Coronary artery (tissue), 2 donors: ENCODE data around the gene SIM1.

ENCODE experiments used
- DNase-seq: peaks from one replicate; pipeline ENCODE4 v3.0.0-alpha.2; 2017; ENCODE audit warnings: low spot score
- H3K27ac ChIP-seq, 2 donors: fragments of 200-600 bp; sonication (generic); one replicate each; pipeline ENCODE4 v1.5.1; 2016 to 2019
- H3K4me3 ChIP-seq: fragments of 200-600 bp; sonication (generic); 2 replicates; pipeline ENCODE4 v1.5.1; 2016; ENCODE audit warnings: mild to moderate bottlenecking, moderate library complexity
- TF ChIP-seq, protein P1 (sequence below): fragments of 200-600 bp; sonication (generic); IDR thresholded peaks from one replicate; pipeline ENCODE4 v1.5.1; 2019; ENCODE audit warnings: antibody characterized with exemption

SIM1 gene

DNA sequence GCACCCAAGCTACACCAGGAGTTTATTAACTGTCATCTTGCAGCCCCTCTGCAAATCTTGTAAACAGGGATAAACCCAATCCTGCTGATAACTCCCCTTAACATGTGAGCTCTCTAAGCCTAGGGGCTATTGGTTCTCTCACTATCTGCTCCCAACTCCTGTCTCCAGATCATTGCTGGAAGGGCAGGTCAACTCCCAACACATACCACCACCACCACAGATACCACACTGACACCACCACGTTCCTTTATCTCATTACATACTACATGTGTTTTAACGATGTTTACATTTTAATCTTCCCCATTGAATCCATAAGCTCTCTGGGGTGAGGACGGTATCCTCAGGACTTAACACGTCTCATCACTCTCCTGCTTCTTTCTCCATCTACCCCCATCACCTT is 51.8 kb downstream of the SIM1 start:
- TF ChIP-seq, protein P1, sequence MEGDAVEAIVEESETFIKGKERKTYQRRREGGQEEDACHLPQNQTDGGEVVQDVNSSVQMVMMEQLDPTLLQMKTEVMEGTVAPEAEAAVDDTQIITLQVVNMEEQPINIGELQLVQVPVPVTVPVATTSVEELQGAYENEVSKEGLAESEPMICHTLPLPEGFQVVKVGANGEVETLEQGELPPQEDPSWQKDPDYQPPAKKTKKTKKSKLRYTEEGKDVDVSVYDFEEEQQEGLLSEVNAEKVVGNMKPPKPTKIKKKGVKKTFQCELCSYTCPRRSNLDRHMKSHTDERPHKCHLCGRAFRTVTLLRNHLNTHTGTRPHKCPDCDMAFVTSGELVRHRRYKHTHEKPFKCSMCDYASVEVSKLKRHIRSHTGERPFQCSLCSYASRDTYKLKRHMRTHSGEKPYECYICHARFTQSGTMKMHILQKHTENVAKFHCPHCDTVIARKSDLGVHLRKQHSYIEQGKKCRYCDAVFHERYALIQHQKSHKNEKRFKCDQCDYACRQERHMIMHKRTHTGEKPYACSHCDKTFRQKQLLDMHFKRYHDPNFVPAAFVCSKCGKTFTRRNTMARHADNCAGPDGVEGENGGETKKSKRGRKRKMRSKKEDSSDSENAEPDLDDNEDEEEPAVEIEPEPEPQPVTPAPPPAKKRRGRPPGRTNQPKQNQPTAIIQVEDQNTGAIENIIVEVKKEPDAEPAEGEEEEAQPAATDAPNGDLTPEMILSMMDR, result no peak
- H3K27ac ChIP-seq, result no peak overlapping the region
- no peak for DNase-seq

DNA sequence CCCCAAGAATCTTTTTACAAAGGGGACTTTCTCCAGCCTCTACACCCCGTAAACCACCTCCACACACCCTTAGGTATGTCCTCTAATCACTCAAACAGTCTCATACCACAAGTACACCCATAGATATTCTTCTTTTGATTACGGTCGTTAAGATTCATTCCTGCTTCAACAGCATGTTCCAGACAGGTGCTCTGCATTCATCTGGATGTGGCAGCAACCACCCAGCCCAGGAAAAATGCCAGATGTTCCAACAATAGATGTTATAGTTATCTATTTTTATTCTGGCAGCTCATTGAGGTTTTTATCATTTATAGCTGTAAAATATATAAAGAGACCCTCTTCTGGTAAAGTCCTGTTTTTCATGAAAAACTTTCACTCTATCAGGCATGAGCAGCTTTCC is 60.7 kb downstream of the SIM1 start:
- H3K27ac ChIP-seq, result no peak overlapping the region
- DNase-seq, result no peak
- TF ChIP-seq, protein P1, result no peak
- no peak overlapping the region for H3K4me3 ChIP-seq

More for the DNA sequence above, 51.8 kb downstream of the SIM1 start:
- no peak overlapping the region for H3K4me3 ChIP-seq

DNA sequence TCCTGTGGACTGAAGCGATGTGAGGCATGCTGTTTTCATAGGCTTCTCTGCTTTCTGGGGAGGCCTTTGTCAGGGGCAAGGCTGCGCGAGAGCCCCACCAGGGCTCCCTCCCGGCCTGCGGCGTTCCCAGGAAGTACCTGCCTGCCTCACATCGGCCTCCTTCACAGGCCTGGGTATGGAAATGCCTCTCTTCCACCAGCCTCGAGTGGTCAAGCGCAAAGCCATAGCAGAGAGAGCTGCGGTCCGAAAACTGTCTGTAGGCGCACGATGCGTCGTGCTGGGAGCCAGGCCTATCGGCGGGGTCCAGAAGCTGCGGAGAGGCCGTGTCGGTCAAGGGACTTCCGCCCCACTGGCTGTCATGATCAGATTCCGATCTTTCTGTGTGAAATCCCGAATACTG is 71.2 kb downstream of the SIM1 start:
- Histone ChIP-seq H3K27ac (no peak overlapping the region), H3K4me3 (no peak overlapping the region)
- TF ChIP-seq, protein P1, result no peak
- DNase-seq, result no peak

DNA sequence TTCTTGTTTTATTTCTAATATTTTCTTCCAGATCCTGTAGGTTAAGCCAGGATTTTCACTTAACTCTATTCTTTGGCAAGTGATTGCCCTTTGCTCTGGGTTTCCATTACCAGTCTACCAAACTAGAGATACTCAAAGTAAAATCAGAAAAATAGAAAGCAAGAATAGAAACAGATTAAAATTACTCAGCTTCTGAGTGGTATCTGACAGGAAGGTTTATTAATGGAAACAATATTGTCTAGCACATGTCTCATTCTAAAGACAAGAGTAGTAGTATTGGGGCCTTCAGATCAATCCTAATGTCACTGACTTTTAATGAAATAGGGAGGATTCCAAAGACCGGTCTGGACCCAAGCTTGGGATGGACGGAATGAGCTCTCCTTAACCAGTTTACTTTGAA is 72.3 kb downstream of the SIM1 start:
- no peak overlapping the region for H3K4me3 ChIP-seq
- H3K27ac ChIP-seq, result no peak overlapping the region
- TF ChIP-seq, protein P1, result no peak
- DNase-seq, result no peak

DNA sequence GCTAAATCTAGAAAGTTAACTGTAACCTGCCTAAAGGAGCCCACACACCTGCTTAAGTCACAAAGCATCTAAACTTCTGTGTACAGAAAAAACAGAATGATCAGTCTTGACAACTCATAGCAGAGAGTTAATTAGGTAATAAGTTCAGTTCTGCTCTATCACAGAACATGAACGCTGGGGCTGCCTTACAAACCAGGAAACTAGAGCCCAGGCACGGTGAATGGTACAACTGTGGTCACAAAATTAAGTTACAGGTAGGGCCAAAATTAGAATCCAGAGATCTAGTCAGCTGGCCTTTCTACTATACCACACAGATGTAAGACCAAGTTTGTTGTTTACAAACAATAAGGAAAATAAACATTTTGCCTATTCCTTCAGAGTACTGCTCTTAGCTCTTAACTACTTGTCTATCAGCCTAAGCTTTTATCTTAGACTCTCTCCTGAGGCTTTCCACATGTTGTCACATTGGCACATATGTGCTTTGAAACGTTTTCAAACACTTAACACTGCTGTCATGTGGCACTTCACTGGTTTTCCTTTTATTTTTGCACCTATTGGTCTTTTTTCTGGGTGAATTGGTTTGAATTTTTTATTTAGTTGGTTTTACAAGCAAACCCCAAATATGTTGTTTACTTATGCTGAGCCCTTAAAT is 75.7 kb downstream of the SIM1 start:
- DNase-seq, result no peak
- no peak overlapping the region for H3K4me3 ChIP-seq
- H3K27ac ChIP-seq, result no peak overlapping the region
- TF ChIP-seq, protein P1, result no peak

DNA sequence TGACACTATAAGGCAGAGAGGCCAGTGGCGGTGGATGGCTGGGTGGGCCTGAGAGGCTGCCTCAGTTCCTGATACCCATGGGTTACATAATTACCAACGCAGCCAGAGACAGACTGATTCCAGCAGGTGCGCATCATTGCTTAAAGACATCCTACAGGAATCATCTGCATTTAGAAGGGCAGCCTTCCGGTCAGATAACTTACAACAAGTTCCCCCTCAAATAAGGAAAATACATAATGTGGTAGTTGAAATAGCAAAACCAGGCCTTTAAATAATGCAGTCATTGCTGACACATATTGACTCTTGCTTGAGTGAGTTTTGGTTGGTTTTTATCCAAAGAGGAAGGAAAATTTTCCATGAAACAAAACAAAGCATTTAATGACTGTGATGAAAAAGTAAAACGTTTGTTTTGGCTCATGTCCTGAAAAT is 81.9 kb downstream of the SIM1 start:
- TF ChIP-seq, protein P1, result no peak
- no peak overlapping the region for H3K4me3 ChIP-seq
- no peak overlapping the region for H3K27ac ChIP-seq
- DNase-seq, result no peak

DNA sequence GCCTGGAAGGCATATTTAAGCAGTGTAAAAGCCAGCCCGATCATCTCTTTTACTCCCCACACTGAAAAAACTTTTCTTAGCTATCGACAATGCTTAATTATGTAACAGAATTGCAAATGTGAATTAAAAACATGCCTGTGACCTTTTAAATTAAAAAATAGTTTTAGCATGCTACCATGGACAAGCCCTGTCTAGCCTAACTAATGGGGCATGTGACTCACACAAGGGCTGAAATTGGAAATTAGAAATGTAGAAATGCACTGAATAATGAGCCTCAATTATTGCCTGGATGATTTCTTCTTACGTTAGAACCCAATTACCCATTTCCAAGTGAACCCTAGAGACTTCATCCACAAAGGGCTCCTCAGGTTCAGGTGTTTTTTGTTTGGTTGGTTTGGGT is 82.7 kb downstream of the SIM1 start:
- Histone ChIP-seq H3K27ac (no peak overlapping the region), H3K4me3 (no peak overlapping the region)
- TF ChIP-seq, protein P1, result no peak
- no peak for DNase-seq
